GM10847 (cell line): ENCODE measurements around the gene KCNJ6.

Experiments
- POLR2A ChIP-seq: IDR thresholded peaks from 2 replicates; pipeline ENCODE4 v1.6.1; 2011; ENCODE audit not compliant: insufficient read length; ENCODE audit errors: extremely low read depth

The KCNJ6 gene

DNA sequence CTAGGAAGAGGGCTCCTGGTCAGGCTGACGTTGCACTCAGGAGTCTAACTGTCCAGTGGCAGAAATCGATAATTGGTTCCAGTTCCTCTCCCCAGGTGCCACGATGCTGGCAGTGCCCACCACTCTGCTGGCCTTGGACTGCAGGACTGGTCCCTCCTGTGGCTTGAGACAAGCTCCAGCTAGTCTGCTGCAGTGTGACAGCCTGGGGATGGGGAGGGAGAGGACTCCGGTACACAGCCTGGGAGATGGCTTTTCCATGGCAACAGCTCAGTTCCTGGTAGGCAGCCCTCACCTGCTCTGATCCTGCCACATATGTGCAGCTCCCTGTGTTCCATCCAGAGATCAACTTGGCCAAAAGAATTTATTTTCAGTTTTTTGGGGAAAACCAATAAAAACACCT, 239.3 kb downstream of the KCNJ6 start:
- TF ChIP-seq POLR2A, result no peak

DNA sequence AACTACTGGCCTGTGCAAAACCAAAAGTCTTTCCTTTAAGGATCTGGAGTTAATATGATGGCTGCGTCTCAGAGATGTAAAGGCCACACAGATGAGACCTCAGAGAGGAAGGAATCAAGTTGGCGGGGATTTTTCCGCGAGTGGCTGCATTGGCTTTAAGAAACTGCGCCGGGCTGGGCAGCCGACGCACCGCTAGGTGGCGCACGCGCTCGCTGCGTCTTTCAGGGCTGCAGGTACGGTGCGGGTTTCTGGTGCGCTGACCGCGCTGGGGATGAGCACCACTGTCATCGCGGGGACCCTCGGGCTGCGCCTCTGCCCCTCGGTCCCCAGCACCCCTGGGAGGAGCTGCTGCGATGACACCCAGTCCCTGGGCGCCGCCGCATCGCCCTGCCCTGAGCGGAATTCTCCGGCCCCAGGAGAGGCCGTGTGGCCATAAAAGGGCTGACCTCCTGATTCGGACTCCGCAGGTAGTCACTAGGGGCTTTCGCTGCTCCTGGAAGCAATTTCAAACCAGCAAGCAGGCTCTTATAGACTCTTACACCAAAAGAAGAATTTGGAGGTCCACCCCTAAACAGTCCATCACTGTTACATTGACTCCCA, 241.0 kb downstream of the KCNJ6 start:
- TF ChIP-seq POLR2A, result no peak

DNA sequence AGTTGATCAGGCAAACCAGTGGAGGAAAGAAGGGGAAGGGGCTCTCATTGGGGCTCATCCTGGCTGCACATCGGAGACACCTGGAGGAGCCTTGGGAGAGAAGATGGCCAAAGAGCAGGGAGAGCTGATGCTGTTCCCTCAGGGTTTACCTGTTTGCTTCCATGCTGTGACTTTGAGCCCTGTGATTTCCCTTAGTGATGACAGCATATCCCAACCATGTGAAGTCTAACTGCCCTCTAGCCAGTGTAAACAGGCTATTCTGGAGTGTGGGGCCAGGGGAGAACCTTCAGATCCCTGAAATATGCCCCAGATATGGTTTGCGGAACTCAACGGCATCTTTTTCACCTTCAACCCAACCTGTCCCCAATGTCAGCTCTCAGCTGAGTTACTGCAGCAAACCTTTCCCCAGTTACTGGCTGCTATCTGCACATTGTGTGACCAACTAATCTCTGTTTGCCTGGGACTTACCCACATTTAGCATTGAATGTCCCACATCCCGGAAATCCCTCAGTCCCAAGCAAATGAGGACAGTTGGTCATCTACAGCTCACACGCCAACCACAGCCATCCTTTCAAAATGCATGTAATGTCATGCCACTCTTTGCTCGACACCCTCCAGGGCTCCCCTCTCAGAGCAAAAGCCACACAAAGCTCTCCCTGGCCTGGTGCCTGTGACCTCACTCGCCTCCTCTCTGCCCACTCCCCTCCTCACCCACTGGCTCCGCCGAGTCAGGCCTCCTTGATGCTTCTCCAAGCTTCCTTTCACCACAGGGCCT, 242.3 kb downstream of the KCNJ6 start:
- no peak for TF ChIP-seq POLR2A

DNA sequence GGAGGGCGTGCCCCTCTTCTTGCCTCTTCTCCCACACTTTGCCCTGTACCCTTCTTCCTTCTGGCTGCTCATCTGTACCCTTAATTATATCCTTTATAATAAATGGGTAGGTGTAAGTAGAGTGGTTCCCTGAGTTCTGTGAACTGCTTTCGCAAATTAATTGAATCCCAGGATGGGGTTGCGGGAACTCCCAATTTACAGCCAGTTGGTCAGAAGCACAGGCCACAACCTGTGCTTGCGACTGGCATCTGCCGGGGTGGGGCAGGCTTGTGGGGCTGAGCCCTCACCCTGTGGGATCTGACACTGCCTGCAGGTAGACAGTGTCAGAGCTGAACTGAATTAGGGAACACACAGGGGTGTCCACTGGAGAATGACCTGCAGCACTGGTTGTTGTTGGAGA, 244.9 kb downstream of the KCNJ6 start:
- TF ChIP-seq POLR2A, result no peak

DNA sequence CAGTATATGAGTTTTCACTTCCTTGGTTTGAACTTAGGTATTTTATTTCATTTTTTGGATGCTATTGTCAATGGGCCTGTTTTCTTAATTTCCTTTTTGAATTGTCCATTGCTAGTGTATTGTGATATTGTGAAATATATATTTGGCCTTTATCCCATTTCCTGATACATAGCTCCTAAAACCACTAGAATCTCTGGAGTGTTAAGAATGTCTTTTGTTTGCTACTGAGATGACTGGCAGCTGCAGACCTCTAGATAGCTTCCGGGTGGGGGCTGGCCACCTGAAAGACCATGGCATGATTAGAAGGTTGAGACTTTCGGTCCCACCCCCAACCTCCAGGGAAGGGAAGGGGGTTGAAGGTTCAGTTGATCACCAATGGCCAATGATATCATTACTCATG, 245.4 kb downstream of the KCNJ6 start:
- TF ChIP-seq POLR2A, result no peak

DNA sequence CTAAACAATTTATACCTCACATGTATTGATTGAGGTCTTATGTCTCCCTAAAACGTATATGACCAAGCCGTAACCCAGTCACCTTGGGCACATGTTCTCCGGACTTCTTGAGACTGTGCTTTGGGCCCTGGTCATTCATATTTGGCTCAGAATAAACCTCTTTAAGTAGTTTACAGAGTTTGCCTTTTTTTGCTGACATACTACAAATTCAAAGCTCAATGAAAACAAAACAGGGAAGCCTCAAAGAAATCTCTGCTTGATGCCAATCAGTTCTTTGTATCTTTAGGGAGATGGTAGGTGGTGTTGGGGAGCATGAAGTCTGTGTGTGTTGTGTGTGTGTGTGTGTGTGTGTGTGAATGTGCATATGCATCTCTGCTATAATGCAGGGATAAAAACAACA, 247.0 kb downstream of the KCNJ6 start:
- no peak for TF ChIP-seq POLR2A

DNA sequence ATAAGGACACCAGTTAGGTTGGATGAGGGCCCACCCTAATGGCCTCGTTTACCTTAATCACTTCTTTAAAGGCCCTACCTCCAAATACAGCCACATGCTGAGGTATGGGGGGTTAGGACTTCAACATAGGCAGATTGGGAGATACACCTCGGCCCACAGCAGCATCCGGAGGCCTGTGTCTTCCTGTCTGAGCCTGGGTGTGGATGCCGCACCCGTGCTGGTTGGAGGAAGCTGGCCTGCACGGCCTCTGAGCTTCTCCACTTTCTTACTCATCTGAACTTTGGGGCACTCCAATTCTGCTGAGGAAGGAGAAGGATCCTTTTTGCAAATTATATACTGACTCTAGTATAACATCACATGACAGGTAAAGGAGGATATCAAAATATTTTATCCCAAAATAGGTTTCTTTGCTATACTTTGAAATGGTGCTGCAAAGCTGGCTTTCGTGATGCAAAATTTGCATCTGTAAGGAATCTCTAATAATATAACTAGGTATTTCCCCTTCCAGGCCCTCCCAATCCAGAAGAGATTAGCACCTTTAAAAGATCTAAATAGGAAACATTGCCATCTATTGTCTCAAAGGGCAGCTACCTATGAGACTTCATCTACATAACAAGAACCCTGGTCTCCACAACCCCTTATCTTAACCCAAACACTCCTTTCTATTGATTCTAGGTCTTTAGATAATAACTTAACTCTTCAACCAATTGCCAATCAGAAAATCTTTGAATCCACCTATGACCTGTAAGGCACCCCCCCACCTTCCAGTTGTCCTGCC, 247.6 kb downstream of the KCNJ6 start:
- TF ChIP-seq POLR2A, result no peak

DNA sequence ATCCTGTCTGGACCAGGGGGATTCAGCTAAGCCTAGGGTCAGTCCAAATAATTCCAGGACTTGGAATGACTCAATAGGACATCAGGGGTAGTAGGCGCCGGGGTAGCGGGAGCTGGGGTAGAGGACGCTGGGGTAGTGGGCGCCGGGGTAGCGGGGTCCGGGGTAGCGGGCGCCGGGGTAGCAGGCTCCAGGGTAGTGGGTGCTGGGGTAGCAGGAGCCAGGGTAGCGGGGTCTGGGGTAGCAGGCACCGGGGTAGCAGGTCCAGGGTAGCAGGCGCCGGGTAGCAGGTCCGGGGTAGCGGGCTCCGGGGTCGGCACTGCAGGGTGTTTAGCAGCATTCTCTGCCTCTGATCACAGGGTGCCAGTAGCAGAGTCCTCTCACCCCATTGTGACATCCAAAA, 248.9 kb downstream of the KCNJ6 start:
- TF ChIP-seq POLR2A, result no peak

DNA sequence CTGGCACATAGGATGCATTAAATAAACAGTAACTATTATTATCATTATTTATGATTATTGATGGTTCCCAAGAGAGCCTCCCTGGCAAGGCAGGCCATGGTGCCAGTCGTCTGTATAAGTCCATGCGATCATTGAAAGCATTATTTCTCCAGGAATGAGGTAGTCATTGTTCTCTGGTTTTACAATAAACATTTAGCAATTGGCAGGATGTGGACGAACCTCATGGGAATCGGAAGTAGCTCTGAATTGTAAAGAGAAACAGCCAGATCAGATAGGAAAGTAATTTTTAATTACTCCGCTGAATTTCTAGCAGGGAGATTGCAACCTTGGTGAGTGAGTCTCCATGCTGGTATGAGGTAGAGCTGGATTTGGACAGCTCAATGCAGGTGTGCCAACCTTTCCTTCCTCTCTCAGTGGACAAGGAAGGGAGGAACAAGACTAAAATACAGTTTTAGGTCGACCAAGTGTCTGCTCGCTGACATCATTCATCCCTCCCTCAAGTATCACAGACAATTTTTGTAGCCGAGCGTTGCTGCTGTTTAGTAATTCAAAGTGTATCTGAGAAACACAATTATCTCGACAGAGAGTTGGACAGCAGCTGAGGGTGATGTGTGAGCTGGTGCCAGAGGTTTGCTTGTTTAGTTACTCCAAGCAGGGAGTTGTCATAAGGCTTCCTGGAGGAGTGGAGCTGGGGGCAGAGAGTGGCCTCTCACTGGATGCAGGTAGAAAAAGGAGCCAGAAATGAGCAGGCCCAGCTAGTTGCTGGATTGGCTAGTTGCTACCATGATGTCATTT, 250.8 kb downstream of the KCNJ6 start:
- TF ChIP-seq POLR2A, result no peak

DNA sequence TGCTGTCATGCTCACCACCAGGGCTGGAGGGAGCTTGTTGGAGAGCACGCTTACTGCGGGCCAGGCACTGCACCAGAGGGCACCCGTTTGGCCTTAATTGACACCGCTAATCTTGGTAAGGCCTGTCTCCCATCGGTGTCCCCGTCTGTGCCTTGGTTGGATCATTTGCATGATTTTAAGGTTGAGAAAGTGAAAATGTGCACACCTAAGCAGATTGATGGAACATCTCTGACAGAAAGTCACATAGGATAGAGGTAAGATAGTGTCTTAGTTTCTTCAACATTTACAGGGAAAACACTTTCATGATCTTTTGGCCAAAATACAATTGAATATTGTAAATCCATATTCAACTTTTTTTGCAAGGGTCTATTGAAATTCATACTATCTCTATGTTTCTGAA, 255.5 kb downstream of the KCNJ6 start:
- TF ChIP-seq POLR2A, result no peak

DNA sequence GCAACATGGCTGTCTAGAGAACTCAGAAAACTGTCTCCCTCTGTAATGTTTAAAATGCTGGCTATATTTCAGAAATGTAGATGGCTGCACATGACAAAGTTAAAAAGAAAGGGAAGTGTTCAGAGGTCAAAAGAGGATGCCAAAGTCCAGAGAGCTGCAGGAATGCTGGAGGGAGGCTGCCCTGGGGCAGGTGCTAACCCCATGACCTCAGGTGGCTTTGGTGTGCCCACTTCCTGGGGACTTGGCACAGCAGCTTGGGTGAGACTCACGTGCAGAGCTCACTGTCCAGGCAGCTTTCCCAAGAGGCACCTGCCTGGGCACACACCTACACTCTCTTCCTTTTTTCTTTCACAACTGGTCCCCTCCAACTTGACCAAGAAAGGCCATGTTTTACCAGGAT, 256.4 kb downstream of the KCNJ6 start:
- TF ChIP-seq POLR2A, result no peak

DNA sequence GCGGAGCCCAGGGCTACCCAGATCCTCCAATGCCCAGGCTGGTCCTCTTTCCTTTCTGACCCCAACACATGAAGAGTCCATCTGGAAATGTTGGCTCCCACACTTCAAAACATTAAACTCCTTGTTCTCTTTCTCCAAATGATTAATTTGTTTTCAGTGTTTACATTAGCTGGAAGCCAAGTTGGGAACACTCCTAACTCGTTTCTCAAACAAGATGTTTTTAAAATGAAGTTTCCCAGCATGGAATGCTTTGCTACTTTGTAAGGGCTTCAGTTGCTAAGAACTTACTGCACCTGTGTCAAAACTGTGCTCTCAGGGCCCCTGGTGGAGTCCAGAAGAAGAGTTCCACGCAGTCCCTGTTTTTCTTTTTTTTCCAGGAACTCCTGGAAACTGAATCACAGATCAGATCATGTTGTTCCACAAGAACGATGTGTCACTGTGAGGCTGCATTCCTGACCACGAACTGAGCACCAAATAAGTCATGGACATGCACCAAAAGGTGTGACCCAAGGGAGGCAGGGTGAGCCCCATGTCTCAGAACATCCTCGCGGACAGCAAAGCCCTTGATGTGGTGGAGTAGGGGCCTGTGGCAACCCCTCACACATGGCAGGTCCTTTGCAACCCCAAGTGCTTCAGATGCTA, 257.3 kb downstream of the KCNJ6 start:
- TF ChIP-seq POLR2A, result no peak

DNA sequence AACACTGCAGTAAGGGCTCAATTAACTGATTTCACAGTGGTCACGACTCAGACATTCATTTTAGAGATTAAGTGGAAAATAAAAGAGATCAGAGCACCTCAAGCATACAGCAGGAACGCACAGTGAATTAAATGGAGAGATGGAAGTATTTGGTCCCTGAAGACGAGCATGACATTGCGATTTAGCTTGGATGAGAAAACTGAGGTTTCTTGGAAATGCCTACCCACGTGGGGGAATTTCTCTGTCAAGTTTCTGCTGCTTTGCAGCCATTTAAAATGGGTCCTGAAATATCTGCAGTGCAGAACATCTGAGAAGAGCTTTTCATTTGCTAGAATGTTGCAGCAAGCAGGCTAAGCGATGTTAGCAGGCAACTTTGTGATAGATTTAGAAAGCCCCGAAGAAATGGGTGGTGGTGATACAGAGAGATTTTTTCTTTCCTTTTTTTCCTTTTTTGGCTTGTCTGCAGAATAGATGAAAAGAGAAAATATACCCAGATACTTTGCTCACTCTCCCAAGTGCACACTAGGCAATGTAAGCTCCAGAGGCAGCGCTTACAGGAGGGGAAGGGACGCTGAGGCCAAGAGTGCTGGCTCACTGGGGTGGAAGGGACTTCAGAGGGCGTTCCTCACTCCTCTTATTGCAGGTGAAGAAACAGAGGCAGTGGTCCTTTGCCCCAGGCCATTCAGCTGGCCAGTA, 258.0 kb downstream of the KCNJ6 start:
- no peak for TF ChIP-seq POLR2A

DNA sequence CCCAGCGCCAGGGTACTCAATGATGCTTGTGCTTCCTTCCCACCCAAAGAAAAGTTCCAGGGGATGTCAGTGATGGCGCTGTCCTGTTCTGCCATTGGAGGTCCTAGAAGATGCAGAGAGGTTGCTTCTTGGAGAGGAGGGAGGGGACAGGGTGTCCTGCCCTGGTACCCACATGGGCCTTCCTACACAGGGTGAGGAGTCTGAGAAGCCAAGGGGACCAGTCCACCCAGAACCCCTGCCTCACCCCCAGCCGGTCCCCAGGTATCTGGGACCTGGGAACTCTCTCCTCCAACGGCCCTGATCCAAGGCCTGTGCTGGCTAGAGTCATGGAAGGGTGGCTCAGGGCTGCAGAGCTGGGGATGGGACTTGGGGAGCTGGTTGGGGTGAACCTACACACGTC, 259.4 kb downstream of the KCNJ6 start:
- TF ChIP-seq POLR2A, result no peak
